ENCODE data around the gene NKX6-1.

The NKX6-1 gene

DNA sequence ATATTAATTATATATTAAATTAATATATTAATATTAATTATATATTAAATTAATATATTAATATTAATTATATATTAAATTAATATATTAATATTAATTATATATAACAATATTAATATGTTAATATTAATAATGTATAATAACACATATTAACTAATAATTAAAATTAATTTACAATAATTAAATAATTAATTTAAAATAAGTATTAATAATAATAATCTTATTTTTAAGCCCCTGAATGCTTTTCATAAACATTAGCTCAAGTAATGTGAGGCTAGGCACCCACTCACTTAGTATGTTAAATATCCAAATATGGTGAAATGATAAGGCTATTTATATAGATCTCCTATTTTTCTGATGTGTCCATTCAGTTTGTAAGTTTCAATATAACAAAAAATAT, 26.9 kb downstream of the NKX6-1 start:
- no peak for DNase-seq

DNA sequence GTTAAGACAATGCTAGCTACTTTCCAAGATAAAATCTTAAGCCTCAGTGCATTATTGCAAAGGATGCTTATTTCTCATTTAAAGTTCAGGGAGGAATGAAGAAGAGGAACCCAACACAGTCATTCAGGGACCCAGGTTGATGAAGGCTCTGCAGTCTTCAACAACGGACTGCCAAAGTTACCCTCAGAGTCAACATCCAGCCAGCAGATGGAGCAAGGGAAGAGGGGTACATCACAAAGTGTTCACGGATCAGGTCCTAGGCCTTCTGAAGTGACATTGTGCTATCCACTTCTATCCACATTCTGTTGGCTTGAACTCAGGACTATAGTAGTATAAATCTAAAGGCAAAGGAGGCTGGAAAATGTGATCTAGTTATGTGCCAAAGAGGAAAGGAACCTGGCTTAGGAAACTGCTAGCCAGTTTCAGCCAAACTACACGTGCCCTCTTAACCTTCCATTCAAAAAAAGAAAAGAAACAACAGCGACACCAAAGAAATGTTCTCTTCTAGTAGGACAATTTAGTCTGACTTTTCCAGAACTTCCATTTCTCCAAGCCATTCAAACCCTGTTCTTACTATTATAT, 28.8 kb downstream of the NKX6-1 start:
- no peak for DNase-seq

DNA sequence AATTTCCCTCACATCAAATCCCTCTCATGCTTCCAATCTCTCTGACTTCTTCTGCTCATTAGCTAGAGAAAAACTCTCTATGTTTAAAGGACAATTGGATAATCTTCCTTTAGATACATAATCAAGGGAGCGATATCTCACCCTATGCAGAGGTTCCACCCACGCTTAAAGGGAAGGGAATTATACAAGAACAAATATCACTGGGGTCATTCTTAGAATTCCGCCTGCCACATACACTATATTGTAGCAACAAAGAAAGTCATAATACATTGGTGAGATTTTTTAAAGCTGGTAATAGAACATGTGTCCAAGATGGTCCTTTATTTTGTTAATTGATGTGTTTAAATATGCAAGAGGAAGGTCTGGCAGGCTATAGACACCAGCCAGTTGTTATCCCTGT, 31.5 kb downstream of the NKX6-1 start:
- DNase-seq = no peak

DNA sequence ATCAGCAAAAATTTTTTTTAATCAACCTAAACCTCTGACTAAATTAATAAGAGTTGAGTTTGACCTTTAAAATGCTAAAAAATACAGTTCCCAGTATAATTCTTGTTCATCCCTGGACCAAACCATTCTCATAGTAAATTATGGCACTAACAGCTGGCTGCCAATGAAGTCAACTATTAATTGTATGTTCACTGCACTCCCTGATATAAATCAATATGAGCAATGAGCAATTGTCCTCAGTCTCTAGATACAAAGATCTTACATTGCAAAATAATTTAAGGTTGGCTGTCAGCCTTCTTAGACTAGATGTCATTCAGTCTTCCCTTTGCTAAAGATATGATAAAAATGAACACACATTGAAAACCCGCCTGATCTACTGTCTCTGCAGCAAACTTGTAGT, 39.3 kb downstream of the NKX6-1 start:
- DNase-seq = no peak

DNA sequence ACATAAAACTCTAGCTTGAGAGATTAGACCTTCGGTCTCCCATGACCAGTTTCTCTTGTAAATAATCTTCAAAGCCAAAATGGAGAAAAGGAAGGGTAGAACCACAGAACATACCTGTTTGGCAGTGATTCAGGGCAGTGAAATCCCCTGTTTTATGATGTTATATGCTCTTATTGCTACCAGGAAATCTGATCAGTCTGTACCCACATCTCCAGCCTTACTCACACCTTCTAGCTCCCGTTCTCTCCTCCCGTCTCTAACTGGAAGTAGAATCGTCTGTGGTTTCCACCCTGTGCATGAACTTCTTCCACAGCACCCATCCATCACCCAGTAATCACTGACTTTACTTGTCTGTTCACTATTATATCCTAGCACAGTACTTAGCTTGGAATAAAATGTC, 42.9 kb downstream of the NKX6-1 start:
- DNase-seq = no peak

DNA sequence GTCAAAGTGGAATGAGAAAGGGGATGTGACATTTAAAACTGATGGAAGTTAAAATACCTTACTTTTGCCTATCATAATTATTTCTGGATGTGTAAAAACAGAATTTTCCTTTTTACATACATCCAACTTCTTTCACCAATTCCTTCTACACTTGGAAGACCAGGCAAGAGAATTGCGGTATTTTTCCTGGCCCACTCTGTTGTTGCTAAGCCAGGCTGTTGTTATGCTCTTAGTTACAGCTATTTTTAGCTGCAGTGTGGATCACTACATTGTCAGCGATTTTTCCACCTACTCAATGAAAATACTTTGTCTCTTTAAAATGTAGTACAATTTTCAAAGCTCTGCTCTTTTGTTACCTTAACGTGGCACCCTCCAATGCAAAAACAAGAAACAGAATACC, 43.4 kb downstream of the NKX6-1 start:
- DNase-seq = no peak

DNA sequence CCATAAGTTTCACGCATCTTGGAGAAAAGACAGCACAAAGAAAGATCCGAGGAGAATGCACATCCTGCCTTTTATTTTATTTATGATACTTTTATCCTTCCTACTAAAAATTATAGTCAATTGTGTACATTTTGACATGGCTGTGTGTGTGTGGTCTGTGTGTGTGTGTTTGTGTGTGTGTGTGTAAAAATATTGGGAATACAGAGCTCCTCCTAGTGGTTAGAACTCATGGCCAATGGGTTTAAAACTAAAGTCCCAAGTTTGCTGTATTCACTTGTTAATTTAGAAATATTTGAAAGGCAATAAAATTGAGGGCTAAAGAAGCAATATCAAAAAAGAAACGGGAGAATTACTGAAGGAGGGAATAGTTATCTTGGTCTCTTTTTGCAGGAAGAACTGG, 47.5 kb downstream of the NKX6-1 start:
- no peak for DNase-seq

DNA sequence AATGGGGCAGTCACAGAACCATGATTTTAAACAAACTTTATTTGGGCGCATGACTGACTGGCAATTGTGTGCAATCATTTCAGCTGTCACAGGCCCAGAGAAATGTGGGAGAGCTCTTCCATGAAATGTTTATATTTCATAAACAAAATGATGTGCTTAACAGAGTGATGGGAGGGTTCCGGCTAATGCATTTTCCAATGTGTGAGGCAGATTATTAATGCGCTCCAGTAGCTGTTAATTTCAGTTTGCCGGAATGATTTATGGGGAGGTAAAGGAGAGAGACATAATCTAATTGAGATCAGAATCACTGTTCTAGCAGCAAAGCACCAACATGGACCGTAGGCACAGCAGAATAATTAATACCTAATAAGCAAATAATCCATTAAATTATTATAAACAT, 55.6 kb downstream of the NKX6-1 start:
- DNase-seq = no peak

DNA sequence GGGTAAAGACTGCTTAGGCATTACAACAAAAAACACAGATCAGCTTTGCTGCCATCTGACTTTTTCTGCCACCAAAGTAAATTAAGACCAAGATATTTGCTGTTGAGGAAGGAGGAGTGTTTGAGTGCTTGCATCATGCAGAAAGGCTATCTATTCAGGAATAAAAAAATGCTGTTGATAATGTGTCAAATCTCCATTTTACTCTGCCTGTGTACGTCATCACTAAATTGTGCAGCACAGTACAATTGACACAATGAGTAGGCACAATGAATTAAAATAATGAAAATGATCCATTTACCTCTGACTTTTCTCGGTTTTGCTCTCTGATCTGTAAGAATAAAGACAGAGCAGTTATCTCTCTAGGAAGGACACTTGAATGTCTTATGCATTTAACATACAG, 56.3 kb downstream of the NKX6-1 start:
- no peak for DNase-seq
